ENCODE data around the gene ARFGAP3. TPM values are rescaled to one million over a fixed set of nuclear protein-coding genes. Genes with fewer than 3 reads are reported as not detected.
"Not testable (repeated sequence)": the region's sequence is repeated elsewhere in the genome, so short reads cannot be mapped to it uniquely, and the experiment has no call there.

ARFGAP3 gene
- total RNA-seq, 2 donors from 2014 or later, result 21.2 to 39.8 TPM

DNA sequence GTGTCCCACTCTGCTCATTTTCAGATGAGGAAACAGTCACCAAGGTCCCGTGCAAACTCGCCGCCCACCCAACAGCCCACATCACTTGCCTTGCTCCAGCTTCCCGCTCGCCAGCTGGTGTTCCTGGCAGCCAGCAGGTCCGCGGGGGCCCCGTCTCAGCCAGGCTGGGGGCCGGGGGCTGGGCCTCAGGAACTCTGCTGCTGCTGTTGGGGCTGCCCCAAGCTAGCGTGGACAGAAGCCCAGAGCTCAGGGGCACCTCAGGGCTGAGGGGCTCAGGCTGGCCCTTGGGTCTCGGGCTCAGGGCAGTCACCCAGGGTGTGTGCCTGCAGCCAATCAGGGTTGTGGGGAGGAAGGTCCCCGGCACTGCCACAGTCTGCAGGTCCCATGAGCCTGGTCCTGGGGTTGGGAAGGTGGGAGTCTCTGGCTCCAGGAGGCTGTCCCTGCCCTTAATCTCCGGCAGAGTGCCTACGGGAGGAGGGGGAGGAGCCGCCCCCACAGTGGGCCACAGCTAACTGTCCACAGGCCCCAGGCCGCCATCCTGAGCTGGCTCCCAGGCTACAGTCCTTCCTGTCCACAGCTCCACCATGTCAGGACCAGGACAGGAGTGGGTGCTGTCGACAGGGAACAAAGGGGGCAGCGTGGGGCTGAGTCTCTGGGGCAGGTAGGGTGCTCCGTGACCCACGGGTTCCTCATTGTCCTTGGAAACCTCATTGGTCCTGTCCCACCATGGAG lies 65.2 kb downstream of the ARFGAP3 start:
- DNase-seq (peak; percentile 69), ATAC-seq (peak; percentile 53 to 65)
- intact Hi-C loops (cut with DNase I), result loop anchor here in 1 of 2 donors (10.0 kb wide), 1 partner anchor 127 kb away; no protein-coding TSS in a partner anchor

DNA sequence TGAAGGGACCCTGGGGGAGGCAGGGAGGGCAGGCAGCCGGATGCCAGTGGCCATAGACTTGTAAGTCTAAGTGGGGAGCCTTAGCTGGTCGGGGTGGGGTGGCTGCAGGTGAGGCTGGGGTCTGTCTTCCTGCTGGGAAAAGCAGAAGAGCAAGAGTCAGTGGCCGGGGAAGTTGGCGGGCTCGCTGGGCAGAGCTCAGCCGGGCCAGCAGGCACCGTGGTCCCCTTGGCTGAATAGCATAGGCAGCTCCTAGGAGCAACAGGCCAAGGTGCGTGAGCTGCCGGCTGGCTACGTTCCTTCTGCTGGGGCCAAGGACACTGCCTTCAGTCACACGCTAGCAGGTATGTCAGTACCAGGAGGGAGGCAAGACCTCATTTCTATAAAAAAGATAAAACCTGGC lies 68.6 kb downstream of the ARFGAP3 start:
- DNase-seq, result no peak
- intact Hi-C loops (cut with DNase I), result no loop called here
- ATAC-seq, result no peak

DNA sequence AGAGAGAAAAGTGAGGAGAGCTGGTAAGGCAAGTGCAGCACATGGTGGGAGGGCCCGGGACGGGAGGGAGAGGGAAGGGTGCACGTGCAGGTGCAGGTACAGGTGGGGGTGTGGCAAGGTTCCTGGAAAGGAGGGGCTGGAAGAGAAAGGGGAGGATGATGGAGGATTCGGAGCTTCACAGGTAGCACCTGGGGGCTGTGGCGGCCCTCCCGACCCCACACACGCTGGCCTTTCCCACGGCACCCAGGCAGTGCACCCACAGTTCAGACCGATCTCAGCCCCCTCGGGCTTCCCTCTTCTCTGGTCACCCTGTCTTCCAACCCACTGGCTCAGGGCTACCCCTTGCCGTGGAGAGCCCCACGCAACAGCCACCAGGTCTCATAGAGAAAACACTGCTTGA lies 69.1 kb downstream of the ARFGAP3 start:
- ATAC-seq, result no peak
- intact Hi-C loops (cut with DNase I), result no loop called here
- no peak for DNase-seq

DNA sequence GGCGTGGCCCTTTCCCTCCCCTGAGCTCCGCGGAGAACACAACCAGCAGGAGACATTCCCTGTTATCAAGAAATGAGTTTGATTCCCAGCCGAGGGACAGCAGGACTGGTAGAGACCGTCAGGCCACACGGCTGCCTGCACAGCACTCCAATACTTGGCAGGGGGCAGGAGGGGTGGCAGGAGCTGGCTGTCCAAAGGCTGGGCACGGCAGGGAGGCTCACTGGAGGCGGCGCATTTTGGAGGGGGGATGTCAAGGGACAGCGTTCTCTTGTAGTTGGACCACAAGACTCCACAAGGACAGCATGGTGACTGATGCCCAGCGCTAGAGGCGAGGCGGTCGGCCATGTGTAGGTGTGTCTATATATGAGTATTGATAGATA lies 69.7 kb downstream of the ARFGAP3 start:
- no peak for DNase-seq
- intact Hi-C loops (cut with DNase I), result no loop called here
- ATAC-seq, result no peak

DNA sequence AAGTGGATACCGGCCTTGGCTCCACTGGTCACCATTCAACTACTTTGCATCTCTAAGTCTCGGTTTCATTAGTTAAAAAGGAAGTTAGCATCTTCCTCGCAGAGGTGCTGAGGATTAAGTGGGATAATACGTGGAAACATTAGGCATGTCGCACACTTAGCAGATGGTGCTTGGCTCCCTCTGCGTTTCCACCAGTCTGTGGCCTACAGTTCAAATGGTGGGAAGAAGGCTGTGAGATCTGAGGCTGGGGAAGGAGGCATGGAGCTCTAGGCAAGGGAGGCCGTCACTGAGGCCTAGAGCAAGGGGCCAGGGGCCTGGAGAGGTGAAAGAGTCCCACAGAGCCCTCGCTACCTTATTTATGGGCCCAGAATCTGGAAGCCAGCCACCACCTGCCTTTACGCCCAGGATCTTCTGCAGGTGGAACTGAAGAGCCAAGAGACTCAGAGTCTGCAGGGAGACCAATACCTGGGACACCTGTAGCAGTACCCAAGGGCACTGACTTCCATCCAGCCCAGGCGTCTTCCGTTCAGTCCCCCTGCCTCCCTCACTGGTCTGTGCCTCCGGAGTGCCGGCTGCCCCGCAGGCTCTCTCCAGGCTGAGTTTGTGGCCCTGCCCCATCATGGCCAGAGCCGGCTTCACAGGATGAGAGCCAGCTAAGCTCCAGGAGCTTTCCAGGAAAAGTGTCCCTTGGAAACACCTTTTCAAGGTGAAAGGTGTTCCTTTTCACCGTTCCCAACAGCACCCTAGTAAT lies 70.3 kb downstream of the ARFGAP3 start:
- ATAC-seq (no peak), DNase-seq (no peak)
- intact Hi-C loops (cut with DNase I), result no loop called here

DNA sequence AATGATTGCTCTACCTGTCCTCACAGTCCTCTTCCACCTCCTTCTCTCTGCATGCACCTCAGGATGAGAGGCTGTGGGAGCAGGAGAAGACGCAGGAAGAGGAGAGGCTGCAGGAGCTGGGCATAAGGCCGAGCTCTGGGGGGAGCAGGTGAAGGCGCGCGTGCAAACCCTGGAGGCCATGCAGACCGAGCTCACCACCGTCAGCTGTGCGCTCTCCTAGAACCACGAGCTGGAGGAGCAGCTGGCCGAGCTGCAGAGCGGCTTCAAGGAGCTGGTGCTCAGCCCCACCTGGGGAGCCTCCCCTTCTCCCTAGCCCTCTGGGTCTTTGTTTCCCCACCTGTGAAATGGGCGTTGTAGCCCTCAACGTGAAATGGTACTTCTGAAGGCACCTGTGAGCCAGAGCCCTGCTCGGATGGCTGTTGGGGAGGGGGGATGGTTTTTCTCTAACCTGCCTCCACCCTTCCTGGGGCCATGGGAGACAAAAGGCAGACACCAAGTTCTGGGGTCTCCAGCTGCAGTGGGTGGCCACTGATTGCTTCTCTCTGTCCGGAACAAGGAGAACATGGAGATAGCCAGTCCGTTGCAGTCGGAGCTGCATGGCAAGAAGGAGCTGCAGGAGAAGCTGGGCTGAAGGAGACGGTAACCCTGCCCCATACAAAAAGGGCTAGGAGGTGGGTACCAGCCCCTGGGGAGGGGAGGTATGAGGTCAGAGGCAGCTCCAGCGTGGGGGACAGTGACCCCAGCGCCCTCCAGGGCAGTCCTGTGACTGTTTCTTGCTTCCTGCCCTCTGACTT lies 71.2 kb downstream of the ARFGAP3 start:
- intact Hi-C loops (cut with DNase I), result no loop called here
- ATAC-seq (no peak), DNase-seq (no peak)

DNA sequence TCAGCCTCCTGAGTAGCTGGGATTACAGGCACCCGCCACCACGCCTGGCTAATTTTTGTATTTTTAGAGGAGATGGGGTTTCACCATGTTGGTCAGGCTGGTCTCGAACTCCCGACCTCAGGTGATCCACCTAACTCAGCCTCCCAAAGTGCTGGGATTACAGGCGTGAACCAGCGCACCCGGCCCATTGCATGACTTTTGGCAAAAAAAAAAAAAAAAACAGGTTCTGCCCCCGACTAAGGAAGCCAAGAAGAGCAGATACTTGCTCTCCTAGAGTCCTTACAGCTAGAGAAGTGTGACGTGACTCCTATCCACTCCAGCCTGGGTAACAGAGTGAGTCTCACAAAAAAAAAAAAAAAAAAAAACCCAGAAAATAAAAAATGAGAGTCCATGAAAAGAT lies 74.8 kb downstream of the ARFGAP3 start:
- not testable (repeated sequence) for ATAC-seq, DNase-seq
- intact Hi-C loops (cut with DNase I), result loop anchor here in 1 of 2 donors (5.0 kb wide), 1 partner anchor 40 kb away; no protein-coding TSS in a partner anchor

DNA sequence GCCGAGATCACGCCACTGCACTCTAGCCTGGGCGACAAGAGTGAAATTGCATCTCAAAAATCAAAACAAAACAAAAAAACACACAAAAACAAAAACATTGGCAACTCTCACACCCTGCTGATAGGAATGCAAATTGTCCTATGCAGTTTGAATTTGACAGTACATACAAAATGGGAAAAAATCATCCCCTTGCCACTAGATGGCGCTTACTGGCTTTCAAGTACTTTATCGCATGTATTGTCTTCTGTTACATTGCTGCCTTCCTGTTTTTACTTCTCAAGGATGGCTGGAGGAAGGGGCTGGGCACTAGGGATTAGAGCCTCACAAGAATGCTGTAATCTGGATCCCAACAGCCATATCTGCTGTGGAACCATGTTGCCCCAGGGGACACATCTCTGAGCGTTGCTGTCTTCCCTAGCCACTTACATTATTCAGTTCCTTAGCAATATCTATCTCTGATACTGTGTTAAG lies 77.0 kb downstream of the ARFGAP3 start:
- intact Hi-C loops (cut with DNase I), result loop anchor here in 1 of 2 donors (5.0 kb wide), 1 partner anchor 42 kb away; no protein-coding TSS in a partner anchor
- DNase-seq (peak; percentile 52), ATAC-seq (peak; percentile 78 to 89)

DNA sequence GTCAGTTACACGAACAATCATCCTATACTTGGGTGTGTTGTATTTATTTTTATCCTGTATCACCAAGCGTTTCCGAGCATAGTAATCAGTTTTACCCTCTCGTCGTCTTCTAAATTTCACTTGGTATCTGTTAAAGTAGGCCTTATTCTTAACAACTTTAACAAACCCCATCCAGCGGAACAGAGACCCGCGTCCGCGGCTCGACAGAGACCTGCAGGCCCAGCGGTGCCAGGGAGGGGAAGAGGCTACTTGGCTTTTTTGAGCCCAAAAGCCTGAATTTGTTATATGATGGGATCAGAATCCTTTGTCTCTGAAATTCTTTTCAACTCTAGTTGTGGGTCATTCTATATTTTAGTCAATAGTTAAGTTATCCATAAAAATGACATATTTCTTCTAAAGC lies 79.9 kb downstream of the ARFGAP3 start:
- DNase-seq (no peak), ATAC-seq (no peak)
- intact Hi-C loops (cut with DNase I), result loop anchor here in 1 of 2 donors (10.0 kb wide), 1 partner anchor 62 kb away; no protein-coding TSS in a partner anchor

DNA sequence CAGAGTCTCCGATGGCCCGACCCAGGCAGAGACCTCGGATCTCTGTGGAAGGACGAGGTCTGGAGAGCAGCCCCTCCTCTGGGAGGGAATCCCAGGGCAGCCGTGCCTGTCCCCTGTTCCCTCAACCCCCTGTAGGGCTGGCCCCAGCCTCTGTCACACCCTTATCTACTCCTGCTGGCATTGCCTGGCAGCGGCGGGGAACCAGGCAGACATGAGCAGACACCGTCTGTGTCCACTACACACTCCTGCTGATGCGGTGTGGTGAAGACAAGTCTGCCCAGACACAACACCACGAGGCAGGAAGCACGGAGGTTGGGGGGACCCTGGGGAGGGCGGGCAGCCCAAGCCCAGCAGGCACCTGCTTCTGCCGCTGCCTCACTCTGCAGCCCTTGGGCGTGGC lies 83.9 kb downstream of the ARFGAP3 start:
- ATAC-seq (peak; percentile 56 to 72), DNase-seq (no peak)
- intact Hi-C loops (cut with DNase I), result loop anchor here in 1 of 2 donors (10.0 kb wide), 1 partner anchor 58 kb away; no protein-coding TSS in a partner anchor

DNA sequence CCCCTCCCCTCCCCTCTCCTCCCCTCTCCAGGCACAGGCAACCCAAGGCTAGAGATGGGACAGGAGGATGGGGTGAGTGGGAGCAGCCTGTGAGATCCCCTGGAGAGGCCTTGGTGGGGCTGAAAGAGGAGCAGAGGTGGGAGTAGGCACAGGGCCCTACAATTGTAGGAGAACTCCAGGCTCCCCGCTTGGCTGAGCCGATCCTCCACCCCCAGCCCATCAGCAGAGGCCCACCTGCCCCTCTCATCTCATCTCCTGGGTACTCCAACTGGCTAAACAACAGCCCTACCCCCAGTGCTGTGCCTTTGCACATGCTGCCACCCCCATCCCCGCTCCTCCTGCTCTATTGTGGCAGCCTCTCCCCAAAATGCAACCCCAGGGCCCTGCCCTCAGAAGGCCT lies 84.4 kb downstream of the ARFGAP3 start:
- DNase-seq (no peak), ATAC-seq (no peak)
- intact Hi-C loops (cut with DNase I), result loop anchor here in 1 of 2 donors (10.0 kb wide), 1 partner anchor 58 kb away; no protein-coding TSS in a partner anchor

DNA sequence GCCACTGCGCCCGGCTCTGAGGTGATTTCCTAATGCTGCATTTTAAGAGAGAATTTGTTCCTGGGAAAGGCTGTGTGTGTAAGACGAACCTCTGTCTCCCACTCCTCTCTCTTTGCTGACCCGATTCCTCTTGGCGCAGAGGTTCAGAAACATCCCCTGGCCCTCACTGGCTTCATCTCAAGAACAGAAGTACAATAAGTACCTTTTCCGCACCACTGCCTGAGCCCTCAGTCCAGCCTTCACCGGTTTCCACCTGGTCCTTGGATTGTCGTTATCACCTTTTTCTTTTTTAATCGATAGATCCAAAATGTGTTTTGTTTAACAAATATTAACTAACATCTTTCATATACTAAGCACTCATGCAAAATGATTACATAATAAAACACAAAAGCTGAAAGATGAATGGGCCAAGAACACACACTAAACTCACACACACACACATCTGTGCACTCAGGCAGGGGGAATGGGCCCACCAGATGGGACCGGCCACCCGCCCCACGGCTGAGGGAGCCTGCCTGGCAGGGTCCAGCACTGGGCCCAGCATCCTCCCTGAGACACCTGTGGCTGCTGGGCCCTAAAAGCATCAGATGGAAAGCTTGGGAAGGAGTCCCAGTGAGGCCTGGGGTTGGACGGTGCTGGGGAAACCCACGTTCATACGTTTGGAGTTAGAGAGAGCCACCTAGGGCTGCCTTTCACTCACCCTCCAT lies 86.0 kb downstream of the ARFGAP3 start:
- no peak for DNase-seq
- intact Hi-C loops (cut with DNase I), result loop anchor here in 1 of 2 donors (10.0 kb wide), 1 partner anchor 56 kb away; no protein-coding TSS in a partner anchor
- ATAC-seq, result no peak

DNA sequence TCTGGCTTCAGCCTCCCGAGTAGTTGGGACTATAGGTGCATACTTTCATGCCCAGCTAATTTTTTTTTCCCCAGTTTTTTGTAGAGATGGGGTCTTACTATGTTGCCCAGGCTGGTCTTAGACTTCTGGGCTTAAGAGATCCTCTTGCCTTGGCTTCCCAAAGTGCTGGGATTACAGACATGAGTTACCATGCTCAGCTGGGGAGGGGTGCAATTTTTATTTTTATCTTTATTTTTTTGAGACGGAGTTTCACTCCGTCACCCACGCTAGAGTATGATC lies 86.7 kb downstream of the ARFGAP3 start:
- intact Hi-C loops (cut with DNase I), result loop anchor here in 1 of 2 donors (10.0 kb wide), 1 partner anchor 56 kb away; no protein-coding TSS in a partner anchor
- DNase-seq, result no peak
- ATAC-seq, result no peak

DNA sequence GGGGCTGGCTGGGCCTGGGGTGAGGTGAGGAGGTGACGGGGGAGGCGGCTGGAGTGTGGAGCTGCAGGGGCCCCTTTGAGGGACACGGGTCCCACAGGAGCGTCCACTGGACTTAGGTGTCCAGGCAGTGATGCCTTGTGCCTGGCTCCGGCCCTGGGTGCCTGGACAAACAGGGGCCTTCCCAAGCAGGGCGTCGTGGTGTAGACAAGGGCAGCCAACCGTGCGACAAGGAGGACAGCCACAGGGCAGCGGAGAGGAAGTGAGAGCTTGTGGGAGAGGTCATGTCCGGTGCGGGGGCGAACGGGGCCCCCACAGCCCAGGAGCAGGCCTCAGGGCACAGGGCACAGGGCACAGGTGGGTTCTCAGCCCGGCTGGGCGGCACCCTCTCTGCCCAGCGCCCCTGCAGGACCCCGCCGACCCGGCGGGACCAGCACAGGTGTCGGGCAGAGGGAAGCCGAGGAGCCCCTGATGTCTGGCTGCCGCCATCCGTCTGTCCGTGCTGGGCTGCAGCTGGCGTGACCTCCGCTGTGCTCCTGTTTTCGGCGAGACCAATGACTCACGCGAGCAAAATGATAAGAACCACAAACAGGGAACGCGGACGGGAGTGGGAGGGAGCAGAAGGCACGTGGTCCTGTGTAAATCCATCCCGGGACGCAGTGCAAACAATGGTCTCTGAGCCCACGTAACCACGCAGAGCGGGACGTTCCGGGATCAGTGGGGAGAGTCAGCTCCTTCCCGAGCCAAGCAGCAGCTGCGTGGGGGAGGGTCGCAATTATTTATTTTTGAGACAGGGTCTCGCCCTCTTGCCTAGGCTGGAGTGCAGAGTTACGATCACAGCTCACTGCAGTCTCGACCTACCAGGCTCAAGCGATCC lies 87.3 kb downstream of the ARFGAP3 start:
- ATAC-seq (peak; percentile 53 to 86), DNase-seq (peak; percentile 85)
- intact Hi-C loops (cut with DNase I), result loop anchor here in 1 of 2 donors (10.0 kb wide), 1 partner anchor 55 kb away; no protein-coding TSS in a partner anchor

DNA sequence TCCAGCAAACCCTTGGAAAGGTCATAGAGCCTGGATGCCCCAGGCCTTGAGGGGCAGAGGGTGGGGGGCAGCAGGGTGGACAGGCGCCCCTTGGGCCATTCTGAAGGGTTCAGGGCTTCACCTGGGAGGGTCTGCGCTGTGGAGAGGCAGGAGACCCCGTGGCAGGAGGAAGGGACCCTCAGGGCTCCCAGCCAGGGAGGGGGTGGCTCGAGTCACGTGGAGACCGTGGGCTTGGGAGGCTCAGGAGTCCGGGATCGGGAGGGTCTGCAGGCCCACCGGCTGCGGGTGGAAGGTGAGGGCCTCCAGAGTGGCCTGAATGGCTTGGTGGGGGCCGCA lies 87.9 kb downstream of the ARFGAP3 start:
- ATAC-seq (no peak), DNase-seq (no peak)
- intact Hi-C loops (cut with DNase I), result no loop called here

DNA sequence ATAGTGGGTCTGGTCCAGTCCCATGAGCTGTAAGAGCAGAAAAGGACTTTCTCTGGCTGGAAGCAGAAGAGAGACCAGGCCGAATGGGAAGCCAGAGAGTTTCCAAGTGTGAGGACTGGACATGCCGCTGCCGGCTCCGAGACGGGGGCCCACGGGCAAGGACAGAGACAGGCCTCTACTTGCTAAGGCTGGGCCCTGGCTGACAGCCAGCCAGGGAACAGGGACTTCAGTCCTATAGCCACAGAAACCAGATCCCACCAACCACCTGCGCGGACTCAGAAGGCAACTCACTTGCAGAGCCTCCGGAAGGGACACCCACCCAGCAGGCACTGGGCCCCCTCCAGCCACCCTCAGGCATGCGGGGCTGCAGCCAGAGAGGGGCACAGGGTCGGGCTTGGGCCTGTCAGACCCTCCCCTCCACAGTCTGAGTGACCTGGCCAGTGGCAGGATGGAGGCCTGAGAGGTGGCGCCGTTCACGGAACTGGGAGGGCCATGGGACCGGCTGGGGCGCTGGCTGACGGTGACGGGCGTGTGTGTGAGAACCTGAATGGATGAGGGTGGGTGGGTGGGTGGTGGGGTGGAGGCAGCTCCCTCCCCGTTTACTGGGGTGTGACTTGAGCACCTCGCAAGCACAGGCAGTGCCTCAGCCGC lies 88.6 kb downstream of the ARFGAP3 start:
- DNase-seq (no peak), ATAC-seq (no peak)
- intact Hi-C loops (cut with DNase I), result no loop called here

DNA sequence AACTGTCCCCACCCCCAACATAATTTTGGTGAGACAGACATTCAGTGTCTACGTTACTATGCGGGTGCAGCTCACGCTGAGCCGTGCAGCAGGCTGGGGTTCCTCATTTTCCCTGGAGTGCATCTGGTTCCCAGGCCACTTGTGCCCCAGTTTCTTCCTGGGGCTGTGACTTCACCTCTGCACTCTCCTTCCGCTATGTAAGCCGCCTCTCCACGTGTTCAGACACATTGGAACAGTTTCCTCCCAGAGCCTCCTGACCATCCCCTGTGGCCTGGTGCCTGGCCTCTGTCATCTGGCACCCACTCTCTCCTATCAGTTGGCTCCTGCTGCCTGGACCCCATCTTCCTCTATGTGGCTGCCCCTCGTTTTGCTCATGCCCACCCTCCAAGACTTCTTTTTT lies 90.2 kb downstream of the ARFGAP3 start:
- no peak for DNase-seq
- peak in 1 of 2 donors; percentile 30 for ATAC-seq
- intact Hi-C loops (cut with DNase I), result no loop called here
